HG02798 (cell line): ENCODE measurements around the gene RAB31.

Experiments
- ATAC-seq: cut with Tn5 transposase; IDR thresholded peaks from one replicate; pipeline ENCODE4 v1.9.1; 2021; ENCODE audit warnings: mild to moderate bottlenecking; ENCODE audit not compliant: unreplicated experiment, poor library complexity

The RAB31 gene

DNA sequence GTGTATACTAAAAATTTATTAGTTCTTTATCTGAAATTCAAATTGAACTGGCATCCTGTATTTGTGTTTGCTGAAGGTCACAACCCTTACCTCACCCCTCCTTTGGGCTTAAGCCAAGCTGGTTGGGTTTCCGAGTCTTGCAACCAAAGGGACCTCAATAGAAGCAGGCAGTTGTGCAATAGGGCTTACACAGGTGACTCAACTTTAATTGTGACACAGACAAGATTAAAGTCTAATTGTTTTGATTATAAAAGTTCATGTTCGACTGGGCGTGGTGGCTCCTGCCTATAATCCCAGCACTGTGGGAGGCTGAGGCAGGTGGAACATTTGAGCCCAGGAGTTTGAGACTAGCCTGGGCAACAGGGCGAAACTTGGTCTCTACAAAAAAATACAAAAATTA lies 71.5 kb downstream of the RAB31 start:
- no peak for ATAC-seq

DNA sequence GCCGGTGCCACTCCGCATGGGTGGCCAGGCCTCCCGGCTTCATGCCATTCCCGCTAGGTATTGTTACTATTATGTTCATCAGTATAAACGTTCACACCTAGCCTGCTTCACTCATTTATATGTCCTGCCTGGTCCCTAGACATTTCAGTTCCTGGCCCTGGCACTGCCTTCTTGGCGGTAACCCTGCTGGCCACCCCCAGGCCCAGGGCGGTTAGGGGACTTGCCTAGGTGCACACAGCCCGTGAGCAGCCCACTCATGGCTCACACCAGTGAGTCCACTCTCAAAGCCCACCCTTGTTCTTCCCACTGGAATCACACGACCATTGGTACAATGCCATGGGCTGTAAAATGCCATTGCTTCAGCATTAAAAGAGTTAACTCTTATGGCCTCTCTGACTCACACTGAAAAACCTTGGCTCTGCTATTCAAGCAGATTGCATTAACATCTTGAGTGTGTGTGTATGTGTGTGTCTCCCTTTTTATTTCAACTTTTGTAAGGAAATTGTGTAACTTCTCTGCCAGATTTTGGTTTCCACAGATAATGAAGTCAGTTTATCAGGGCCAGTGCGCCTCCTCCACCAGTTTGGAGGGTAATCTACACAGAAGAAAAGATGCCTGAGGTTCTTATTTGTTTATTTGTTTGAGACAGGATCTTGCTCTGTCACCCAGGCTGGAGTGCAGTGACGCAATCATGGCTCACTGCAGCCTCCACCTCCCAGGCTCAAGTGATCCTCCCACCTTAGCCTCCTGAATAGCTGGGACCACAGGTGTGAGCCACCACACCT lies 74.2 kb downstream of the RAB31 start:
- no peak for ATAC-seq

DNA sequence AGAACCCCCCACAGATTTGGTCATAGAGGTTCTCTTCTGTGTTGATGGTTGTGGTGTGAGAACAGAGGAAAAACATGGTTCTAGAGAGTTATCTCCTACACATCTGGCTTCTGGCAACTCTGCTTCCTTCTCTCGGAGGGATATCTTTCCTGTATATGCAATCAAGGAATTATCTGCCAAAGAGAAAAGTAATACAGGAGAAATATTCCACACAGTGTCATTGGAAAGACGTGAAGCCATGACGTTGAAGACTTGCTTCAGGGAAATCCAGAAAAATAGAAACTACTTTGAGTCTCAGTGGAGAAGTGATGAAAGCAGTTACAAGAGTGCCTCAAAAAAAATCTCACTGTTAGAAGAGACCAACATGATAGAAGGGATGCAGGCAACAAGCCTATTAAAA lies 78.5 kb downstream of the RAB31 start:
- no peak for ATAC-seq

DNA sequence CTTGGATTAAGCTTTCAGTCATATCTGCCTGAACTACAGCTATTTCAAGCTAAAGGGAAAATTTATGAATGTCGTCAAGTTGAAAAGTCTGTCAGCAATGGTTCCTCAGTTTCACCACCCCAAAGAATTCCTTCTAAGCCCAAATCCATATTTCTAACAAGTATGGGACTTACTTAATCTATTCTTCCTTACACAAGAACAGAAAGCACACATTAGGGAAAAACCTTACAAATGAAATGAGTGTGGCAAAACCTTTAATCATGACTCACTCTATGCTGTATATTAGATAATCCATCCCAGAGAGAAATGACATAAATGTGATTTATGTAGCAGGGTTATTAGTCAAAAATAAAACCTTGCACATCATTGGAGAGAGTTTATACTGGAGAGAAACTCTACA lies 78.9 kb downstream of the RAB31 start:
- ATAC-seq = no peak

DNA sequence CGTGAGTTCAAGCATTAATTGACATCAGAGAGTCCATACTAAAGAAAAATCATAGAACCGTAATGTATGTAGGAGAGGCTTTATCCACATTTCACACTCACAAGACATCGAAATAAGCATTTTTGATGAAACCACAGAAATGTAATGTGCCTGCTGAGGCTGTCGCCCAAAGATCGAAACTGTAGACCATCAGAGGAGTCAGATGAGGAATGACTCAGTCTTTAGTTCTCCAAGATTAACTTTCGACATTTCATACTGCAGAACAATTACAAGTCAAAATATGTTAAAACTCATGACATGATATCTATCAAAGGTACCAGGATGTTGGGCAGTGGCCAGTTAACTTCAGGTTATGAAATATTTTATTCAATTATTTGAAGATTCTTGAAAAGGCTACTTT lies 79.6 kb downstream of the RAB31 start:
- no peak for ATAC-seq

DNA sequence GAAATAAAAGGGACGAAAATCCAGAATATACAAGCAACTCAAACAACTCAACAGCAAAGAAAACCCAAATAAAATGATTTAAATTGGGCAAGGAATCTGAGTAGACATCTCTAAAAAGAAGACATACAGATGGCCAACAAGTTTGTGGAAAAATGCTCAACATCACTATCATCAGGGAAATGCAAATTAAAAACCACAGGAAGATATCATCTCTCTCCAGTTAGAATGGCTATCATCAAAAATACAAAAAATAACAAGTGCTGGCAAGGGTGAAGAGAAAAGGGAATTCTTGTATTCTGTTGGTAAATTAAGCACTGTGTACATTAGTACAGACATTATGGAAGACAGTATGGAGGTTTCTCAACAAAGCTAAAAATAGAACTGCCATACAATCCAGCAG lies 80.0 kb downstream of the RAB31 start:
- no peak for ATAC-seq

DNA sequence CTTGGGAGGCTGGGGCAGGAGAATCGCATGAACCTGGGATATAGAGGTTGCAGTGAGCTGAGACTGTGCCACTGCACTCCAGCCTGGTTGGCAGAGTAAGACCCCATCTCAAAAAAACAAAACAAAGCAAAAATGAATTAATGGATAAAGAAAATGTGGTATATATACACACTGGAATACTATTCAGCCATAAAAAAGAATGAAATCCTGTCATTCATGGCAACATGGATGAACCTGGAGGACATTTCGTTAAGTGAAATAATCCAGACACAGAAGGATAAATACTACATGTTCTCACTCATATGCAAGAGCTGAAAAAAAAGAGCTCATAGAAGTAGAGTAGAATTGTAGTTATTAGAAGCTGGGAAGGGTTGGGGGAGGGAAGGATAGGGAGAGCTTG lies 80.8 kb downstream of the RAB31 start:
- ATAC-seq = no peak

DNA sequence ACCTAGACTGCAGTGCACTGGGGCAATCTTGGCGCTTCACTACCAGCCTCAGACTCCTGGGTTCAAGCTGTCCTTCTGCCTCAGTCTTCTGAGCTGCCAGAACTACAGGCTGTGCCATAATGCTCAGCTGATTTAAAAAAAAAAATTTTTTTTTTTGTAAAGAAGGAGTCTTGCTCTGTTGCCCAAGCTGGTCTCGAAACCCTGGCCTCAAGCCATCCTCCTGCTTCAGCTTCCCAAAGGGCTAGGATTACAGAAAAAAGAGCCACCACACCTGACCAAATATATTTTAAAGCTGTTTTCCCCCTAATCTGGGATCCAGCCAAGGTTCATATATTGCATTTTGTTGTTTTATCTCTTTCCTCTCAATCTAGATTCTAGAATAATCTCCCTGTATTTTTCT lies 82.2 kb downstream of the RAB31 start:
- no peak for ATAC-seq

DNA sequence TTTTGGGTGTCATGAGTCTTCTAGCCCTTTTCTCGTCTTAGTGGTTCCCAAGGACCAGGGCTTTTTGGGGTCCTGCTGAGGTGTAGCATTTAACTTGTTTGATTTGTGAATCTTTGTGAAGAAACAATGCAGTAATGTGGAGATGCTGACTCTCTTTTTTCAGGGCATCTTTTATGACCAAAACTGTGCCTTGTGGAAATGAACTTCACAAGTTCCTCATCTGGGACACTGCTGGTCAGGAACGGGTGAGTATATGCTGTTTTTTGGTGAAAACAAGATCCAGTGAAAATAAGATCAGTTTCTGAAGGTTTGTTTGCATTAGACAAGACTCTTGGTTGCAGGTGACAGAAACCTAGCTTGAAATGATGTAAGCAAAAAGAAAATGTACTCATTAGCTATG lies 83.9 kb downstream of the RAB31 start:
- ATAC-seq = no peak

DNA sequence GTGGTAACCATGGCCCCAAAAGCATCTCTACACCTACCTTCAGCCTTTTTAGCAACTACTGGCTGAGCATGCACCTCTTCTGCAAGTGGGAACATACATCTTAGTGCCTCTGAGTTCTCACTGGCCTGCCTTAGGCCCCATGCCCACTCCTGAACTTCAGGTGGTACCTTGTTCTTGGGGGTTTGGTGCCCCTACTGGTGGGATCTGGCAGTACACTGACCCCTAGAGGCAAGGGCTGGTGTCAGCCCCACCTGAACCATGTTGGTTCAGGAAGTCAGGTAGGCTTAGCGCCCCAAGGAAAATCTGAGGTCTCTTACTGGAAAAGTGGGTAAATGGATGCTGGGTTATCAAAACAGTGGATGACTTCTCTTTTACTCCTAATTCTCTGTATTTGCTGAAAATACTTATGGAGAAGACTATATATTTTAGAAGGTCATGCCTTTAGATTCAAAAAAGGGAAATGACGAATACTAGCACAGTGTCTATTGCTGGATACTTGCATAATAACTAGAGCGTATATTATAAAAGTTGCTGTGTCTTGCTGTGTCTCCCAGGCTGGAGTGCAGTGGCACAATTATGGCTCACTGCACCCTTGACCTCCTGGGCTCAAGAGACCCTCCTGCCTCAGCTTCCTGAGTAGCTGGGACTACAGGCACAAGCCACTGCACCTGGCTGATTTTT lies 84.6 kb downstream of the RAB31 start:
- ATAC-seq = no peak

DNA sequence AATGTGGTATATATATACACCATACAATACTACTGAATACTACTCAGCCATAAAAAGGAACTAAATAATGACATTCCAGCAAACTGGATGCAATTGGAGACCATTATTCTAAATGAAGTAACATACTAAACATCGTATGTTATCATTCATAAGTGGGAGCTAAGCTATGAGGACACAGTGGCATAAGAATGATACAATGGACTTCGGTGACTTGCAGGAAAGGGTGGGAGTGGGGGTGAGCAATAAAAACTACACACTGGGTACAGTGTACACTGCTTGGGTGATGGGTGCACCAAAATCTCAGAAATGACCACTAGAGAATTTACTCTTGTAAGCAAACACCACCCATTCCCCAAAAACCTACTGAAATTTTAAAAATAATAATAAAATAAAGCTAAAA lies 87.9 kb downstream of the RAB31 start:
- ATAC-seq = no peak

DNA sequence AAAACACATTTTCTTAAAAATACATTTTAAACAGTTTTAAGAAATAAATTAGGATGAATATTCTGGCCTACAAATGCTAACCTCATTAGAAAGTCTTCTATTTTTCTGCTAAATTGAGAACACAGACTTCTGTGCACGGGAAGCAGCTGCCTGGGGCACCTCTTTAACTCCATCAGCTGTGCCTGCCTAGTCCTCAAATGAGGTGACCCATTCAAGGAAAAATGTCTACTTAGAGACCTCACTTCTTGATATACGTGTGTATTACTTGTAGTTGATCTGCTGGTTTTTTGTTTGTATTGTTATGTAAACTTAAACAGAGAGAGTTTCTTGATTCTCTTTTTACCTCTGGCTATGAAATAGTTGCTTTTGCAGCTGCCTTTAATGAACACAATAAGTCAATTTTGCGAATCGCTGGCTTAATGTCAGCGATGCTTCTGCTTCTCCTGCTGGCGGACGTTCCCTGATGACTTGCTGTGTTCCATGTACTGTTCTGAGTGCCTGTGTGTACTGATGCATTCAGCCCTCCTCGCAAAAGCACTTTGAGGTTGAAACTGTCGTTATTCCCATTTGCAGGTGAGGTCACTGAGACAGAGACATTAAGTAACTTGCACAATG lies 88.9 kb downstream of the RAB31 start:
- ATAC-seq = no peak

DNA sequence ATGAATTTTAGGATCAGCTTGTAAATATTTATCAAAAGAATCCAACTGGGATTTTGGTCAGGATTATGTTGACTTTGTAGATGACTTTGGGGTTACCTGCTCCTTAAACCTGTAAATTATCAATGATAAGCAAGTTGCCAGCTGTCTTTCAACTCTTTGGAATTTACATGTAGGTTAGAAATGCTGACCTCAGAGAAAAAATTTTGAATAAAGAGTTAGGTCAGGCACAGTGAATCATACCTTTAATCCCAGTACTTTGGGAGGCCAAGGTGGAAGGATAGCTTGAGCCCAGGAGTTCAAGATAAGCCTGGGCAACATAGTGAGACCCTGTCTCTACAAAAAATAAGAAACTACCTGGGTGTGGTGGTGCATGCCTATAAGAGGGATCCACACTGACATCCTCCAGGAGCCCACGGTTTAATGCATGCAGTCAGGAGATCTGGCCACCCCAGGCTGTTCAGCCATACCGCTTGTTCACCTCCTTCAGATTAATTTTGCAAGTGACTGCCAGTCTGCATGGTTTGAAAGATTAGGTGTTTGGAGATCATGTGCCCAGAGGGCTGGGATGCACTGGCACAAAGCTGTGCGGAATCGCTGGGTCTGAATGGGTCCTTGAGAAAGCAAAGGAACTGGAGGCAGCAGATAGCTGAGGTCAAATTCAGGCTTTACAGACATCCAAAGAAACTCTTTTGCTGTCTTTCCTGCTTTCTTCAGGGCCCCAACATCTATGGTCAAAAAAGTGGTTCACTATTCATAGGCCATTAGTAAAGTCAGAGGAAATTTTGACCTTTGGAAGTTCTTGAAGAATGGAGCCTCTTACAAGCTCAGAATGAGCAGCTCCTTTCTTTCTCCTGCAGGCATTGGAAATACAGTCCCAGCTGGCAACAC lies 94.3 kb downstream of the RAB31 start:
- ATAC-seq = no peak

DNA sequence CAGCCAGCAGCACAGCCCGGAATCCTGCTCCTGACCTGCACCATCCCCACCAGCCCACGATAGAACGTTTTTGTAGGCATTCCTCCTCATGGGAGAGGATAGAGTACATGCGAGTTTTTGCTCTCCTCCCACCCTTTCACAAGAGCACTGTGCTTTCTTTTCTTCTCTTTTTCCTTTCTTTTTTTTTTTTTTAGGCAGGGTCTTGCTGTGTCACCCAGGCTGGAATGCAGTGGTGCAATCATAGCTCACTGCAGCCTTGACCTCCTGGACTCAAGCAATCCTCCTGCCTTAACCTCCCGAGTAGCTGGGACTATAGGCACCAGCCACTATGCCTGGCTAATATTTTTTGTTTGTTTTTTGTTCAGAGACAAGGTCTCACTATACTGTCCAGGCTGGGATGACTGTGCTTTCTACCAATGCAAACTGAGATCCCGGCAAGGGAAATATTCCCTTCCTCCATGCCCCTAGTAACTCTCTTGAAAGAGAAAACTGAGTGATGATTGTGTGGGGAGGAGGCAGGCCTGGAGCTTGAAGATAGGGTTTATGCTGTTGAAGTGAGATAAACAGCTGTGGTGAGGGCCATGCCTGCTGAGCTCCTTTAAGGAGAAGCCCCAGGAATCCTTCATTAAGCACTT lies 95.1 kb downstream of the RAB31 start:
- no peak for ATAC-seq

DNA sequence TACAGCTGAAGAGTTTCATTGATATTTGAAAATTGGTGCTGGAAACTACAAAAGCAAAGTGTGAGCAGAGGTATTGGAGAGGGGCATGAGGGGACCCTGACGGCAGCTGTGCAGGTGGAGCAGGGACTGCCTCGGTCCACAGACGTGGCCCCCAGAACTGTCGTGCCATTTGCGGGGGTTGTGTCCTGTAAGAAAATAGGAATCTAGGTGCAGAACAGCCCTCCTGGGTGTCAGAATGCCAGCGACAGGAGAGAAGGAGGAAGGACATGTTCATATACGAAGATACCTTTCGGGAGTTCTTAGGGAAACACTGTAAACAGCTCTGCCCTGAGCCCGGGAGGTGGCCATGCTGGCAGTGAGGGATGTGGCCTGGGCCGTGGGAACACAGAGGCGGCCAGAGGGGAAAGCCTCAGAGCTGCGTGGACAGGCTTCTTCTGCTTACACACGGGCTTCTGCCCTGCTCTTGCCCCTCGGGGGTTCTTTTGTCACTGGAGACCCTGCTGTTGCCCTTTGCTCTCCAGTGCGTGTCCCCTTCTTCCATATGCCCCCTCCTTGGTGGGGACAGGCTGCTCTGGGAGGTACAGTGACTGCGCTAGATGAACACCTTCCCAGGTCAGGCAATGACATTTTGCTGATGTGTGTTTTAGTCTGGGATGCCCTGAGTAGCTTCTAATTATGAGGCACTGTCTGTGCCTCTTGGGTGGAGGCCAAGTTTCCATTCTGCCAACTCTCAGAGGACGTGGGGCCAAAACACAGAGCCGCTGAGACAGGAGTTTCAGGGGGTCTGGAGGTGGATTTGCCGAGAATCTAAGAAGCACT lies 95.8 kb downstream of the RAB31 start:
- ATAC-seq = no peak

DNA sequence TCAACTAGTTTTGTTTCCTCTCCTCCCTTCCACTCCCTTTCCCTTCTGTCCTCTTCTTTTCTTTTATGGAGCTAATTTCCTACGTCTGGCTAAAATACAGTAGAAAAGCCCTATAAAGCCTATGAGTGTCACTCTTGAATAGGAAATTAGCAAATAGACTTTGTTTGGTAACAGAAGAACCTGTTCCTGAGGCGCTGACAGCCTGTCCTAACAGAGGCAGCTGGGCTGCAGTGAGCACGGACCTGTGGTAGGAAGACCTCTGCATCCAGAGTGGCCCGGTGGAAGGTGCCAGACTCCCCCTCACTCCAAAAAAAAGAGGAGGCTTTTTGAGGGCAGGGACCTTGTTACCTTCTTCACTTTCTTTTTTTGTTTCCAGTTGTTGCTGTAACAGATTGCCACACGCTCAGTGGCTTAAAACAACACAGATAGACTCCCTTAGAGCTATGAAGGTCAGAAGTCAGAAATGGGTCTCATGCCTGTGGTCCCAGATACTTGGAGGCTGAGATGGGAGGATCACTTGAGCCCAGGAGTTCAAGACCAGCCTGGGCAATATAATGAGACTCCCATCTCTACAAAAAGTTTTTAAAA lies 96.5 kb downstream of the RAB31 start:
- no peak for ATAC-seq

DNA sequence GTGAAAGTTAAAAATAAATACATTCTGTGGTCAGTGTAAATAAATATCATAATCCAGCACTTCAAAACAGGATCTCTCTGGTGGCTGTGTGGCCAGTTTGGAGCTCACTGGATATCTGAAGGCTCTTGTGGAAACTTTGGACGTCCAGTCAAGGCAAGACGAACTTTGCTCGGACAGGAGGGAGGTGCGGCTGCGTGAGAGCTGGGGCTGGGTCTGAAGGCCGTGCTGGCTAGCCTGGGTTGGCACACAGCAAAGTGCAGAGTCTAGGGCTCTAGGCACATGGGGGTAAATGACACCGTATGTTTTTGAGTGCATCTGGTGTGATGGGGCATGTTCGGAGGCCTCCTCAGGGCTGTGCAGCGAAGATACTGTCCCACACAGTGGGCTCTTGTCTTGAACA lies 98.8 kb downstream of the RAB31 start:
- ATAC-seq = no peak

DNA sequence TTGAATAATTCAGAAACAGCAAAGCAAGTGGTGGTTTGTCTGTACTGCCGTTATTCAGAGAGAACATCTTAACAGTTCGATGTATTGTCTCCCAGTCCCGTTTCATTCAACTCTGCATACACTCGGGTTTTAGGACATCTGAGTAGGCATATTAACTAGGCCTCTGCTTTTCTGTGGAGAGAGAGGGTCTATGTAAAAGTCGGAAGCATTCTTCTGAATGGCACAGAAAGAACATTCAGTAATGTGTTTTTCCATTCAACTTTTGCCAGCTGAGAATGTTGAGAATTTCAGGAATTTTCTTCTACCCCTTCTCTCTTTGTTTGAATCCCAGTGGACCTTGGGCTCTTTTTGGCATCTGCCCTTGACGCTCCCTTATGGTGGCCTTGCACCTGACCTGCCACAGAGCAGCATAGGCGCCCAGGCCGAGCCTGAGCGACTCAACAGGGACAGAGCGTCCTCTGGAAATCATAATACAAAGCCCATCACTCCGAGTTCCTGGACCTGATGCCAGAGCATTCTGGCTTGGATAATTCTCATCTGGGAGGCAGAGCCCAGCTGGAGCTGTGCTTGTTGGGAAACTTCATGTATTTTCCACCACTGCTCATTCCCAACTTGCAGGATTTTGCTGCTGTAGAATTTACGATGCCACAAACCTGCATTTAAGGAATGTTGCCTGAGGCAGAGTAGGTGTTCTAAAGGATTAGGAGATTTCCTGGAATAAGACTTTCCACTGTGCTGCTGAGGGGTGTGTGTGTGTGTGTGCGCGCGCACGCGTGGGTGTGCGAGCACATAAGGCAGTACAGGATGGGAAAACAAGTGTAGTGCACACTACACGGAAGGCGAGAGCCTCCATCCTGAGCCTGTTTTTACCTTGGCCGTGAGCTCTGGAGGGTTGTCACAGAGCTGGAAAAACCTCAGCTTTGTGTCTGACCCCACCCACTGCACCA lies 100.5 kb downstream of the RAB31 start:
- ATAC-seq = no peak
